Bronchial epithelial cell (primary cell): ENCODE measurements around the gene KDM7A. TPM values are rescaled to one million over a fixed set of nuclear protein-coding genes. Genes with fewer than 3 reads are reported as not detected.

Source experiments
- DNase-seq: peaks from one replicate; pipeline ENCODE4 v3.0.0-alpha.2; 2010; ENCODE audit warnings: low read depth
- FAIRE-seq: peaks from 2 replicates; lab custom pipeline; 2011; peaks lifted over from hg19 to GRCh38; lab: Jason Lieb, UNC
- H3K27me3 ChIP-seq: 2 replicates; pipeline ENCODE4 v1.5.1; 2011; ENCODE audit warnings: low read length; ENCODE audit not compliant: control insufficient read depth, insufficient read depth
- H3K36me3 ChIP-seq: 2 replicates; pipeline ENCODE4 v1.5.1; 2011; ENCODE audit warnings: low read length; ENCODE audit not compliant: control insufficient read depth, insufficient read depth
- H3K4me3 ChIP-seq: 2 replicates; pipeline ENCODE4 v1.5.1; 2011; ENCODE audit warnings: mild to moderate bottlenecking, low read depth, low read length, control low read depth
- total RNA-seq: library from RNA; depleted of rRNA; stranded (reverse); fragments of >200 nt; gene quantifications from 2 replicates; pipeline ENCODE4 v1.2.1, GENCODE V29; 2014
- TF ChIP-seq, protein P1 (sequence below): IDR thresholded peaks from 2 replicates; pipeline ENCODE4 v1.5.1; 2011; ENCODE audit warnings: mild to moderate bottlenecking, moderate library complexity, low read length, control low read depth, inconsistent platforms; ENCODE audit not compliant: insufficient read depth, severe bottlenecking

Gene KDM7A
- total RNA-seq, 1 donor from 2014 or later = 14.7 TPM

DNA sequence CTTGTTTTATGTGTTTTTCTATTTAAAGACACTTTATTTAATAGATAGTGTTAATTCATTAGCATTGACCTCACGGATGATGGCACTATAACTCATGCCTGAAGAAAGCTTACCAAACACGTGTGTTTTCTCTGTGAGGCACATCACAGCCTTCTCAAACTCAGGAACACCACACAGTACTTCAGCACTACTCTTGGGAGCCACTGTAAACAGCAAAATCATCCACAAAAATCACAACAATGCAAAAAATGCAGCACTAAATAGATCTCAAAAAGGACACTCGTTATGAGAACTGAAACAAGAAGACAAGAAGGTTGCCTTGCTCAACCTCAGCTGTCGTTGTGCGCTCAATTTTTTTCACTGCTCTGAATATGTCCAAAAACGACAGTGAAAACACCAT is 102.0 kb downstream of the KDM7A start:
- Histone ChIP-seq H3K27me3 (no peaks in the 10 kb centered on the region), H3K36me3 (no peaks in the 10 kb centered on the region), H3K4me3 (no peak overlapping the region)
- DNase-seq = no peak
- TF ChIP-seq, protein P1, sequence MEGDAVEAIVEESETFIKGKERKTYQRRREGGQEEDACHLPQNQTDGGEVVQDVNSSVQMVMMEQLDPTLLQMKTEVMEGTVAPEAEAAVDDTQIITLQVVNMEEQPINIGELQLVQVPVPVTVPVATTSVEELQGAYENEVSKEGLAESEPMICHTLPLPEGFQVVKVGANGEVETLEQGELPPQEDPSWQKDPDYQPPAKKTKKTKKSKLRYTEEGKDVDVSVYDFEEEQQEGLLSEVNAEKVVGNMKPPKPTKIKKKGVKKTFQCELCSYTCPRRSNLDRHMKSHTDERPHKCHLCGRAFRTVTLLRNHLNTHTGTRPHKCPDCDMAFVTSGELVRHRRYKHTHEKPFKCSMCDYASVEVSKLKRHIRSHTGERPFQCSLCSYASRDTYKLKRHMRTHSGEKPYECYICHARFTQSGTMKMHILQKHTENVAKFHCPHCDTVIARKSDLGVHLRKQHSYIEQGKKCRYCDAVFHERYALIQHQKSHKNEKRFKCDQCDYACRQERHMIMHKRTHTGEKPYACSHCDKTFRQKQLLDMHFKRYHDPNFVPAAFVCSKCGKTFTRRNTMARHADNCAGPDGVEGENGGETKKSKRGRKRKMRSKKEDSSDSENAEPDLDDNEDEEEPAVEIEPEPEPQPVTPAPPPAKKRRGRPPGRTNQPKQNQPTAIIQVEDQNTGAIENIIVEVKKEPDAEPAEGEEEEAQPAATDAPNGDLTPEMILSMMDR = no peak
- FAIRE-seq = no peak

DNA sequence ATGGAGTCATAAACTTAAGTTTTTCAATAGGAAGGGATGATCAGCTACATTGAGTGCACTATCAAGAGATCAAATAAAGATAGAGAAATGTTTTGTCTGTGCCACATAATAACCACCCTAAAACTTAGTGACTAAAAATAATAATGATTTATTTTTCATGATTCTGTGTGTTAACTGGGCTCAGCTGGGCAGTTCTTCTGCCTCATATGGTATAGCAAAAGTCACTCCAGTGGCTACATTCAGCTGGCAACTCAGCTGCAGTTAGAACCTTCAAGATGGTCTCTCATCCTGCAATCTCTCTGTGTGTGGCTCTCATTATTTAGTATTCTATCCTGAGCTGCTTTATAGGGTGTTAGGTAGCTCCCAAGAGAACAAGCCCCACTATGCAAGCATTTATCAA is 106.2 kb downstream of the KDM7A start:
- TF ChIP-seq, protein P1 = no peak
- Histone ChIP-seq H3K4me3 (no peak overlapping the region), H3K27me3 (no peaks in the 10 kb centered on the region), H3K36me3 (no peaks in the 10 kb centered on the region)
- no peak for DNase-seq
- FAIRE-seq = no peak

DNA sequence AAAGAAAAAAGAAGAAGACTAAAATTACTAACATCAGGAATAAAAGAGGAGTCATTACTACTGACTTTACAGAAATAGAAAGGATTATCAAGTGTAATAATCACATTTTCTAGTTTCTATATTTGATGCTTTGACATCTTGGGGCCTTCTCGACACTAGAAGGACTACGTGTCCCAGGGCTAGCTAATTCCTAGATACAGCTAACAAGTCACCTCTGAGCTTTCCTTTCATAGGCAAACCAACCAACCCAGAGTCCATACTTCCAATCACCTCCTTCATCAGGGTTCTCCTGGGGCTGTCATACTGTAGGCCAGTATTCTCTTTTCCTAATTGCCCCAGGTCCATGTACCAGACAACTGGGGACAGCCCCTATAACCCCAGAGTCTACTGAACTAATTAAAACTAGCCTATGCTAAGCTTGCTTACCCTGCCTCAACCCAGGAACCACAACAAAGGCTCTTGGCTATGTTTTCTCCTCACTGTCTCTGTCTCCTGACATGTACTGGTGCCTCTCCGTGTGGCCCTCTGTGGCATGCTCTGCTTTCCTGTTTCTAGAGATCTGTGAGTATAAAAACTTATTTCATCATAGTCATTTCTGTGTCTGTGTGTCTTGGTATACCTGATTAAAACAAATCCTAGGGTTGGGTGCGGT is 107.4 kb downstream of the KDM7A start:
- Histone ChIP-seq H3K27me3 (no peaks in the 10 kb centered on the region), H3K4me3 (no peak overlapping the region), H3K36me3 (no peaks in the 10 kb centered on the region)
- FAIRE-seq (no peak), DNase-seq (no peak)
- TF ChIP-seq, protein P1 = no peak

DNA sequence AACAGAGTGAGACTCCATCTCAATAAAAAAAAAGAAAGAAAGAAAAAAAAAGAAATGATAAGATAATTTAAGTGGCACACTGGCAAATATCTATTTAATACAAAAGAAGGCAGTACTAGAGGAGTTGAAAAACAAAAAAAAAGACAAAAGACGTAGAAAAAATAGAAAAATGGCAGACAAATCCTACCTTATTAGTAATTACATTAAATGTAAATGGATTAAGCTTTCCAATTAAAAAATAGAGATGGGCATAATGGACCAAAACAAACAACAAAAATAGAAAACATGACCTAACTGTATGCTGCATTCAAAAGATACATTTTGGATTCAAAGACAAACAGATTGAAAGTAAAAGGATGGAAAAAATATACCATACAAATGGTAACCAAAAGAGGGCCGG is 108.8 kb downstream of the KDM7A start:
- FAIRE-seq (no peak), DNase-seq (no peak)
- Histone ChIP-seq H3K36me3 (no peaks in the 10 kb centered on the region), H3K27me3 (no peaks in the 10 kb centered on the region), H3K4me3 (no peak overlapping the region)
- TF ChIP-seq, protein P1 = no peak

DNA sequence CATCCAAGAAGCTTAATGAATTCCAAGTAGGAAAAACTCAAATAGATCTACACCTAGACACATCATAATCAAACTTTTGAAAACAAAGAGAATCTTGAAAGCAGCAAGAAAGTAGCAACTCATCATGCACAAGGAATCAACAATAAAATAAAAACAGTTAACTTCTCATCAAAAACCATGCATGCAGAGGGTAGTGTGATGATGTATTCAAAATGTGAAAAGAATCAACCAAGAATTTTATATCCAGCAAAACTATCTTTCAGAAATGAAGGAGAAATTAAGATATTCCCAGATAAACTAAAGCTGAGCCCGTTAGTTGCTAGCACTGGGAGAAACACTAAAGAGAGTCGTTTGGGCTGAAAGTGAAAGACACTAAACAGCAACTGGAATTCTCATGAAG is 109.7 kb downstream of the KDM7A start:
- no peaks in the 10 kb centered on the region for H3K27me3 ChIP-seq
- no peak for DNase-seq
- TF ChIP-seq, protein P1 = no peak
- no peak overlapping the region for H3K4me3 ChIP-seq
- FAIRE-seq = no peak
- no peaks in the 10 kb centered on the region for H3K36me3 ChIP-seq
